Epithelial cell of proximal tubule (primary cell): ENCODE results near the gene BANF2. TPM values are rescaled to one million over a fixed set of nuclear protein-coding genes. Genes with fewer than 3 reads are reported as not detected.

Experiments
- DNase-seq: peaks from one replicate; pipeline ENCODE4 v3.0.0-alpha.2; 2011; ENCODE audit warnings: low read depth
- H3K4me3 ChIP-seq: 2 replicates; pipeline ENCODE4 v1.5.1; 2011; ENCODE audit warnings: low read depth, mild to moderate bottlenecking, low read length
- total RNA-seq: library from RNA; depleted of rRNA; stranded (reverse); fragments of >200 nt; gene quantifications from 2 replicates; pipeline ENCODE4 v1.2.3, GENCODE V29; 2015
- TF ChIP-seq, protein P1 (sequence below): conservative IDR thresholded peaks from 2 replicates; pipeline ENCODE4 v1.5.1; 2012; ENCODE audit warnings: low read depth, mild to moderate bottlenecking, low read length

Gene BANF2
- total RNA-seq, 1 donor from 2014 or later, result not detected

DNA sequence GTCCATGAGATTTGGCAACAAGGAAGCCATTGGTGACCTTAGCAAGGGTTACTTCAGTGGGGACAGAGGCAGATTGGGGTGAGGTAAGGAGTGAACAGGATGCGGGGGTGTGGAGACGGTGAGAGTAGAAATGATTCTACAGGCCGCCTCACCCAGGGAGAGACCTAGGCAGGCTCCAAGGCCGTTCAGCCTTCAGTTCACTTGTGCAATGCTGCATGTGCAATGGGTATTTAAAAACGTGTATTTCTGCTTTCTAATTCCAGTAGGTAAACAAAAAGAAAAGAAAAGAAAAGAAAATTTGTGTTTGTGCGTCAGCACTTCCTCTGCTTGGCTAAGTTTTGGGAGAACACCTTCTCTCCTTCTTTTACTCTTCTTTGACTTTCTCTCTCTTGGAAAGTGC is 56.8 kb downstream of the BANF2 start:
- TF ChIP-seq, protein P1, sequence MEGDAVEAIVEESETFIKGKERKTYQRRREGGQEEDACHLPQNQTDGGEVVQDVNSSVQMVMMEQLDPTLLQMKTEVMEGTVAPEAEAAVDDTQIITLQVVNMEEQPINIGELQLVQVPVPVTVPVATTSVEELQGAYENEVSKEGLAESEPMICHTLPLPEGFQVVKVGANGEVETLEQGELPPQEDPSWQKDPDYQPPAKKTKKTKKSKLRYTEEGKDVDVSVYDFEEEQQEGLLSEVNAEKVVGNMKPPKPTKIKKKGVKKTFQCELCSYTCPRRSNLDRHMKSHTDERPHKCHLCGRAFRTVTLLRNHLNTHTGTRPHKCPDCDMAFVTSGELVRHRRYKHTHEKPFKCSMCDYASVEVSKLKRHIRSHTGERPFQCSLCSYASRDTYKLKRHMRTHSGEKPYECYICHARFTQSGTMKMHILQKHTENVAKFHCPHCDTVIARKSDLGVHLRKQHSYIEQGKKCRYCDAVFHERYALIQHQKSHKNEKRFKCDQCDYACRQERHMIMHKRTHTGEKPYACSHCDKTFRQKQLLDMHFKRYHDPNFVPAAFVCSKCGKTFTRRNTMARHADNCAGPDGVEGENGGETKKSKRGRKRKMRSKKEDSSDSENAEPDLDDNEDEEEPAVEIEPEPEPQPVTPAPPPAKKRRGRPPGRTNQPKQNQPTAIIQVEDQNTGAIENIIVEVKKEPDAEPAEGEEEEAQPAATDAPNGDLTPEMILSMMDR, result no peak
- H3K4me3 ChIP-seq, result no peak overlapping the region
- DNase-seq, result no peak

DNA sequence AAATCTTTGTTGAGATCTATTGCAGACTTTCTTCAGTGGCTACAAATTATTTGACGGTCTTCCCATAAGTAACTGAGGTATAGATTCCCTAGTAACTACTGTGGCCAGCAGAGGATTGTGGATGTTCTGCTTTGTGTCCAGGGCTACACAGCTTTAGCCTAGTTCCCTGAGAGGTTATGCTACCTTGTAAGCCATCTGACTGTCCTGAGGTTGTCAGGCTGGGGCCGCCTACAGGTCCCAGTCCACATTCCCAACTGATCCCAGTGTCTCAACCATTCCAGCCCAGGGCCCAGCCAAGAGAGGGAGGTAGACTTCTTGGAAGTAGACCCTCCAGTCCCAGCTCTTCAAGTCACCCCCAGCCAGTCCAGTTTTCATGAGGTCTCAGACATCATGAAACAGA is 57.7 kb downstream of the BANF2 start:
- no peak overlapping the region for H3K4me3 ChIP-seq
- DNase-seq, result no peak
- TF ChIP-seq, protein P1, result no peak

DNA sequence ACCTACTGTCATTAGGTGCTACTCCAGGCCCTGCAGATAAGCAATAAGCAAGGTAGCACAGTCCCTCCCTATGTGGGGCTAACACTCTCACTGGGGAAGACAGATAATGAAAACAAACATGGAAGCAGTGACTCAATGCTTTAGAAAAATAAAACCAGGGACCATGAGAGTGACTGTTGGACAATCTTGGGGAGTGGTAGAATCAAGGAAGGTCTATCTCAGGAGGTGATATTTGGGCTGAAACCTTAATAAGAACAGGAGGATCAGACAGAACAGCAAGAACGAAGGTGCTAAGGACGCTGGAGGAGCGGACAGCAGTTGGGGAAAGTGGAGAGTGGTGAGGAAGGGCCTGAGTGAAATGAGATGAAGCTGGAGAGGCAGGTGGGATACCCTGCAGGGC is 58.2 kb downstream of the BANF2 start:
- DNase-seq, result no peak
- TF ChIP-seq, protein P1, result no peak
- no peak overlapping the region for H3K4me3 ChIP-seq

DNA sequence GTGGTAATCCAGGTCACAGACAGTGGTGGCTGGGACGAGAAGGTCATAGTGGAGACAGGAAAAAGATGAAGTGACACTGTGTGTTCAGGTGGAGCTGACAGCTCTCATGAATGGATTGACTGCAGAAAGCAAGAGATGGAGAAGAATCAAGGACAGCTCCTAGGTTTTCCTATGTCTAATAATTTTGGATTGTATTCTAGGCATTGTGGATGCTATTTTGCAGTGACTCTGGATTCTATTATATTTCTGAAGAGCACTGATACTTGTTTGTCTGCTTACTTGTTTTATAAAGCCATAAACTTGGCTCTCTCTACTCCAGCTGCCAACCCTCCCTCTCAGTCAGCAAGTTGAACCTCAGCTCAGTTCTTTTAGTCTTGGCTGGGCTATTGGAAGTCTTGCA is 58.7 kb downstream of the BANF2 start:
- H3K4me3 ChIP-seq, result no peak overlapping the region
- TF ChIP-seq, protein P1, result no peak
- DNase-seq, result no peak

DNA sequence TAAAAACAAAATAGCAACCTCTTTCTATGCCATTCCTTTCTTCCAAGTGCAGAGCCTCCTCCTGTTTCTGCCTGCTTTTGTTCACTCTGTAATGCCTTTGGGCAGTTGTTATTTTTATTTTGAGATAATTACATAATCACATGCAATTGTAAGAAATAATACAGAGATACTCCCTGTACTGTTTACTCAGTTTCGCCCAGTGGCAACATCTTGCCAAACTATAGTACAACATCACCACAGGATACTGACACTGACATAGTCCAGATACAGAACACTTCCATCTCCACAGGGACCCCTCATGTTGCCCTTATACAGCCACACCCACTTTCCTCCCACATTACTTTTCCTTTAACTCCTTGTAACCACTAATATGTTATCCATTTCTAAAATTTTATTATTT is 59.7 kb downstream of the BANF2 start:
- TF ChIP-seq, protein P1, result no peak
- DNase-seq, result no peak
- H3K4me3 ChIP-seq, result no peak overlapping the region

DNA sequence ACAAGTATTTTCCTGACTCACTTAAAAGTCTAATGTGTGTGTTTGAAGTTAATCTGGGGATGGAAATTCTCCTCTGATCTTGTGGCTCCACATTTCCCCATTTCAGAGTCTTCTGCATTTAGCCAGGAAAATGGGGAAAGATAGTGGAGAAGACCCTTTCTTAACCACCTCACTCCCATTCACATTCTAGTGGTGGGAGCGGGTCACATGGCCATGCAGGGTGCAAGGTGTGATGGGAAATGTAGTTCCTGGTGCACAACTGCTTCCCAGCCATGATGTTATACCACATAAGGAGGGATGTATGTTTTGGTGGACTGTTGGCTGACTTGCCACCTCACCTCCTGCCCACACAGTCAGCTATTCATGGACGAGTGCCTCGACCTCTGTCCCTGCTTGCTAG is 61.8 kb downstream of the BANF2 start:
- TF ChIP-seq, protein P1, result no peak
- no peak for DNase-seq

DNA sequence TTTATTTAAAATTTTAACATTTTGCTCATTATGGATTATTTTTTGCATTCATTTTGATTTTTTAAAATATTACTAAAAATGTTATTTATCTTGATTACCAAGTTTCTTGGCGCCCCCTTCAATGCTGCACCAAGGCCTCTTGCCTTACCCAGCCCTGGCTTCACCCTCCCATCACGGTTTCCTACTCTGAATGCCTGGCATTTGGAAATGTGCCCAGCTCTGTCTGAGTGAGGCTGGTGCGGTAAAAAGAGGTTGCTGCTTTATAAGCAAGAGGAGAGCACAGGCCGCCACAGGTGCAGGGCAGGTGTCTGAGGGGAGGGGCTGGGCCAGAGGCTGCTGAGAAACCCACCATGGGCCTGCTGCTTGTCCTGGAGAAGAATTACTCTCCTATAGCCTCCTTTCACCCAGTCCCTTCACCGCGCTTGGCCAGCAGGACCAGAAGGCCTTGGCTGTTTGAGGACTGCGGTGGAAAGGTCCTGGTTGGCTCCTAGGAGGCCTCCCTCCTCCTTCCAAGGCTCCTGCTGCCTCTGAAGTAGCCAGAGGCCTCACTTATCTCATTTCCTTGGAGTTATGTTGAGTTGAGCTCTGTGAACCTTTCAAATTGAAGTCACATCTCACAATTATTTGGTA is 62.6 kb downstream of the BANF2 start:
- H3K4me3 ChIP-seq, result no peak overlapping the region
- TF ChIP-seq, protein P1, result no peak
- DNase-seq, result no peak

More for the DNA sequence above, 61.8 kb downstream of the BANF2 start:
- no peak overlapping the region for H3K4me3 ChIP-seq
